C4-2B (cell line): Measurements from ENCODE around the gene SERPINH1.

Source experiments
- ZFX ChIP-seq: fragments of 450-650 bp; IDR thresholded peaks from 2 replicates; pipeline ENCODE4 v1.6.1; 2017
- TF ChIP-seq, protein P1 (sequence below): fragments of 450-650 bp; conservative IDR thresholded peaks from 2 replicates; pipeline ENCODE4 v1.5.1; 2017; ENCODE audit warnings: mild to moderate bottlenecking

- TF ChIP-seq, protein P1, sequence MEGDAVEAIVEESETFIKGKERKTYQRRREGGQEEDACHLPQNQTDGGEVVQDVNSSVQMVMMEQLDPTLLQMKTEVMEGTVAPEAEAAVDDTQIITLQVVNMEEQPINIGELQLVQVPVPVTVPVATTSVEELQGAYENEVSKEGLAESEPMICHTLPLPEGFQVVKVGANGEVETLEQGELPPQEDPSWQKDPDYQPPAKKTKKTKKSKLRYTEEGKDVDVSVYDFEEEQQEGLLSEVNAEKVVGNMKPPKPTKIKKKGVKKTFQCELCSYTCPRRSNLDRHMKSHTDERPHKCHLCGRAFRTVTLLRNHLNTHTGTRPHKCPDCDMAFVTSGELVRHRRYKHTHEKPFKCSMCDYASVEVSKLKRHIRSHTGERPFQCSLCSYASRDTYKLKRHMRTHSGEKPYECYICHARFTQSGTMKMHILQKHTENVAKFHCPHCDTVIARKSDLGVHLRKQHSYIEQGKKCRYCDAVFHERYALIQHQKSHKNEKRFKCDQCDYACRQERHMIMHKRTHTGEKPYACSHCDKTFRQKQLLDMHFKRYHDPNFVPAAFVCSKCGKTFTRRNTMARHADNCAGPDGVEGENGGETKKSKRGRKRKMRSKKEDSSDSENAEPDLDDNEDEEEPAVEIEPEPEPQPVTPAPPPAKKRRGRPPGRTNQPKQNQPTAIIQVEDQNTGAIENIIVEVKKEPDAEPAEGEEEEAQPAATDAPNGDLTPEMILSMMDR = no peak
- TF ChIP-seq ZFX = no peak
Observed at GRCh38 chr11:75586395-75586794, 24.3 kb downstream of the SERPINH1 start.
